DMS114 treated with DMSO at 0.1 percent for 48 hours (cell line): Measurements from ENCODE around the gene GRM7.

ENCODE experiments used
- DNase-seq: peaks from one replicate; lab custom pipeline; 2025; ENCODE audit not compliant: unreplicated experiment; lab: John Stamatoyannopoulos, UW

The GRM7 gene

DNA sequence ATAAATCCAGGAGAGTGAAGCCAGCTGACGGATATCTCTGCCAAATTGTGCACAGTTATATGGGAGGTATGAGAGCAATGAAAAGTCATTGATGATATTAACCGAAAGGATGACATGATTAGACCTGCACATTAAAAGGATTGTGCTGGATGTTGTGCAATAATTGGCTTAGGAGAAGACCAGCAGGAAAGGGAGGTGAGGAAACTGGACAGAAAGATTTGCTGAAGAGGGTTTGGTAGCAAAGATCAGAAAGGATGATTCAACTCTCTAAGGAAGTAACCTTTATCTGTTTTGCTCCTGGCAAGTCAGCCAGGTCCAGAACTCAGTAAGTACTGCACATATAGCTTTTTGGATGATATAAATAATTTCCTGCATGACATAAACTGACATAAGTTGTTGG is 704.7 kb downstream of the GRM7 start:
- no peak for DNase-seq

DNA sequence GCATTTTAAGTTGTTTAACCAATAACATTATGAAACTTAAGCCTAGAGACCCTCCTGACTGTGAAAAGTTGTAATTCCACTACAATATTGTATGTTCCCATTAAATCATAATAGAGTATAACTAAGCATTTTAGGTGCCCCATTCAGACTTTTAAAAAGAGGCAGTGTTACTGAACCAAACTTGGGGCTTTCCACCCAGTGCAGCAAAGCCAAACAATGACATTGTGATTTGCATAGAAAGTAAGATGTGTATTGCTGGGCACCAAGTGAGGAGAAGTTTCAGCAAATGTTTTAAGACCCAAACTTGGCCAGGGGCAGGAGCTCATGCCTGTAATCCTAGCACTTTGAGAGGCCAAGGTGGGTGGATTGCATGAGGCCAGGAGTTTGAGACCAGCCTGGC is 706.2 kb downstream of the GRM7 start:
- no peak for DNase-seq

GRCh38 chr3:7568526-7569184 is 707.7 kb downstream of the GRM7 start:
- no peak for DNase-seq

DNA sequence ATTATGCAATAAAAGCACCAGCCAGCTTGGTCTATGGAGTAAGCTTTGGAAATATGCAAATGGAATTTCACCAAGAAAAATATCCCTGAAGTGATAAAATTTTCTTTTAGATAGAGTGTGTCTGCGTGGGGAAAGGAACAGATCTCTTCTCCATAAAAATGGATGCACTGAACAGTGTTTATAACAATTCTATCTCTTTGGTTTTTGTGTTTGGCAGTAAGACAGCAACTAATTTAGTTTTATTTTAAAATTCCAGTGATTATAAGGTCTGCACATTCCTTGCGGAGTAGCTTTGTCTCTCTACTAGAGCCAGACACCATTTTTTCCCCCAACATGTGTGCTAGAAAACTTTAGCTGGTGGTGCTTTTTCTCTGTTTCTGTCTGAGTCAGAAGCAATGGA is 712.4 kb downstream of the GRM7 start:
- no peak for DNase-seq

- DNase-seq: no peak
Measured at GRCh38 chr3:7574435-7574834, 713.5 kb downstream of the GRM7 start.

- DNase-seq: no peak
Measured at GRCh38 chr3:7576071-7576470, 715.2 kb downstream of the GRM7 start.

- no peak for DNase-seq
Measured at GRCh38 chr3:7576506-7576905, 715.6 kb downstream of the GRM7 start.

DNA sequence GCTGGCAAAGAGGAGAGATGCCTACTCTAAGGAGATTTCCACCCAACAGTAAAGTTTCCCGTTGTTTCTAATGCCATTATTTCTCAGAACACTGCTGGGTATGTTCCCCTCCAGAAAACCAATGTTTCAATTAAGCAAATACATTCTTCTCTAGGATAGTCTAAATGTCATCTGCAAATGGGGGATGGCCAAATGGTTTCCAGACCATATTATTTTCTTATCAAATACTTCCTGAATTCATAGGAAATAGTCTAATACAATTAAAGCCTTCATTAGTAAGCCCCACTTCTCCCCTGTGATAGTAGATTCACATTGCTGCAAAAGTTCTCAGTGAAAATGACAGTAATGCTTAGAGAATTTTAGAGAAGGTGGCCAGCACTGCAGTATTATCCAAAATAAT is 716.6 kb downstream of the GRM7 start:
- DNase-seq: no peak

DNA sequence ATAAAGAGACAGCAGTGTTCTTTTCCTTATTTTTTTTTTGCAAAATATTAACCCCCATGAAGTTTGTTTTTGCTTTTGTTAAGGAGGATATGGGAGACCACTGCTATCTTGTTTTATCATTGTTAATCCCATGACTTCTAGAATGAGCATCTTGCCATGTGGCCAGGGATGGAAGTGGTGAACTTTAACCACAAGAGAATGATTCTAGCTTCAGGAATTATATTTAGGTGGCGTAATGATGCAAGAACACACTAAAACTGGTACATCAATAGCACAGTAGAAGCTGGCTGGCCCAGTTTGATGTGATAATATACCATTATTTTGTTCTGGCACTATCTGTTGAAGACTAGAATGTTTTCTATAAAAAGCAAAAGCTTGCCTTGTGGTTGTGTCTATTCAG is 720.9 kb downstream of the GRM7 start:
- DNase-seq: no peak

GRCh38 chr3:7585052-7585451 is 724.1 kb downstream of the GRM7 start:
- DNase-seq: no peak

GRCh38 chr3:7588236-7588635 is 727.3 kb downstream of the GRM7 start:
- DNase-seq: no peak

DNA sequence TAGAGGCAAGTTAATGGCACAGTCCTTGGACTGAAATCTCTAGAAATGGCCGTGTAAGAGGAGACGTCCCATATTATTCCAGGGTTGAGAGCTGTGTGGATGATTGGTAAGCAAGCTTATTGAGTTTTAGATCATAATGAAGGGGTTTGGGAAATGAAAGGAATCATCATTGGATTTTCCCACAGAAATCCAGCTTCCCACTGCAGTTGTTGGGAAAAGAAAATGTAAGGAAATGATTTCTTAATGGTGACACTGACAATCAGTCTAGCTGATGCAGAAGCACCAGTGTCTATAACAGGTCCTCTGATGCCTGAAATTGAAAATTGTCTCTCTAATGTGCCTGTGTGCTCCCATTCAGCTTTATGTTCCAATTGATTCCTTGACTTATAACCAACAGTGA is 728.6 kb downstream of the GRM7 start:
- DNase-seq: no peak

DNA sequence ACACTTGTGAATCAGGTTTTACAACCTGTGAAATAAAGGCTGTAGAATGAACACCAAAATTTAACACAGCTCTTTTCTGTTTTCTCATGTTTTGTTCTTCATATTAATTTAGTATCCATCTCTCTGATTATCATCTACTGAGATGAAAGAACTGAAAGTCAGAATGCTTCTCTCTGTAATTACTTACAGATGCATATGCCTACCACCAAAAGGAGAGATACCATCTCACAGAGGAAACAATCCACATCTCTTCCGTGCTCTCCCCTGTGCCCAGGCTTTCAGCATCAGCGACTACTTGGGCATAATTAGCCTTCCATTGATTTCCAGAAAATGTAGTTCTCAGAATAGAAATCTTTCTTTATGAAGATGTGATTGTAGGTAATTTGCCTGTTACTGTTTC is 741.4 kb downstream of the GRM7 start:
- DNase-seq: no peak

DNA sequence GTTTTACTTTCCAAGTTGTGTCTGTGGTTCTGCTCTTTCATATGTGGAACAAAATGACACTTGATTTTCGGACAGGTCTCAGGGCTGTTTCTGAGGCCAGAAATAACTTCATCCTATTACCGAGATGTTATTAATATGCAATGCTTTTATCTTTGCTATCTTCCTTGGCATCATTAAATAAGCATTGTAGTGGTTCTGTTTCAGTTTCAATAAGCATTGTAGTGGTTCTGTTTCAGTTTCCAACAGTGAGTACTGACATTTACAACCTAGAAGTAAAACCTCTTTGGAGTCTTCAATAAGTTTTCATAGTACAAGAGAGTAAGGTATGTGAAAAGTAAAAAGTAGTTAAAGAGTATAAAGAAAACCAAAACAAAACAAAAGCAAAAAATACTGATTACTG is 746.2 kb downstream of the GRM7 start:
- DNase-seq: no peak

DNA sequence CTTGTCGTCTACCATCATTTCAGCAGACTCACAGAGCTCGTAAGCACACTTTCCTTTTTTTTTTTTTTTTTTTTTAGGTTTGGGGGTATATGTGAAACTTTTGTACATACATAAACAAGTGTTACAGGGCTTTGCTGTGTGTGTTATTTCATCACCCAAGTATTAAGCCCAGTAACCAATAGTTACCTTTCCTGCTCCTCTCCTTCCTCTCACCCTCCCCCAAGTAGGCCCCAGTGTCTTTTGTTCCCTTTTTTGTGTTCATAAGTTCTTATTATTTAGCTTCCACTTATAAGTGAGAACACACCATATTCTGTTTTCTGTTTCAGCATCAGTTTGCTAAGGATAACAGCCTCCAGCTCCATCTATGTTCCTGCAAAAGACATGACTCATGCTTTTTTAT is 746.8 kb downstream of the GRM7 start:
- DNase-seq: no peak

GRCh38 chr3:7610634-7611033 is 749.7 kb downstream of the GRM7 start:
- DNase-seq: no peak

GRCh38 chr3:7615043-7615442 is 754.1 kb downstream of the GRM7 start:
- DNase-seq: no peak

DNA sequence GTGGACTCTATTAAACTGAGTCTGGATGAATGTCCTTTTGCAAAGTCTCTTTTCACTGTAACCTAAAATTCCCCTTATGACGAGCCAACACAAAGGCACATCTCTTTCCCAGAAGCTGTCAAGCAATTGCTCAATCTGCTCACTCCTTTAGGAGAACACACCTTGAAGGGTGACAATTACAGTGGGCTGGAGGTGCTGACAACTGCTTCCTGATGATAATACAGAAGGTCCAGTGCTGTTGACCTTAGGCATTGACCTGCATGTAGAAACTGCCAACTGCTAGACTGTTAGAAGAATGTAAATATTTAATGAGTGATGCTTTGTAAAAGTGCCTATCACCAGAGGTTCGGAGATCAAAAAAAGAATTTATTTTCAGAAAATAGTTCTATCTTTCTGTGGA is 757.7 kb downstream of the GRM7 start:
- DNase-seq: no peak

GRCh38 chr3:7620401-7620800 is 759.5 kb downstream of the GRM7 start:
- no peak for DNase-seq

- no peak for DNase-seq
Measured at GRCh38 chr3:7621046-7621630, 760.2 kb downstream of the GRM7 start.

GRCh38 chr3:7621651-7622050 is 760.7 kb downstream of the GRM7 start:
- DNase-seq: no peak

DNA sequence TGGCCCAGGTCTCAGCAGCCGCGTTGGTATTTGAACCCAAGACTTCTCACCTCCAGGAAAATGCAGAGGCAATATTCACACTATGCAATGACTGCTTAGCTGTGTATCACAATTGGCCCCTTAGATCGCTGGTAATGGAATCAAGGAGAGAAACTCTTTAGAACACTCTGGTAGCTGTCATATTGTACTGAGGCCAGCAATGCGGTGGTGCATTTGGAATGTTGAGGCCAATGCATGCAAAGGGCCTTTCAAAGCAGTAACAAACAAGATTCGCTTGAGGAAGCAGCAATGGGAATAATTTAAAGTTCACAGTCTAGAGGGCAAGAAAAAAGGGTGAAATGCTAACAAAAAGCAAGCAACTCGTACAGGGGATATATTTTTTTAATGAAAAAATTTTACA is 764.1 kb downstream of the GRM7 start:
- no peak for DNase-seq

GRCh38 chr3:7630351-7630911 is 769.5 kb downstream of the GRM7 start:
- no peak for DNase-seq
